Tibial nerve (tissue), 4 donors: ENCODE results near the gene CXXC5.

Experiments used
- CTCF ChIP-seq, 5 experiments: fragments of 200-600 bp in 3 of 5; fragments of 450-650 bp in 2 of 5; sonication (generic) in 3 of 5; IDR thresholded peaks; one replicate each; pipeline ENCODE4 v1.5.1; 2016 to 2019; ENCODE audit warnings: antibody characterized with exemption in 5 of 5, mild to moderate bottlenecking in 3 of 5, moderate library complexity in 2 of 5
- EP300 ChIP-seq, 2 donors: sonication (generic); formaldehyde crosslinking; IDR thresholded peaks; one replicate each; pipeline ENCODE4 v1.6.1; 2017; ENCODE audit warnings: antibody characterized with exemption in 2 of 2, mild to moderate bottlenecking in 1 of 2

- no peak for TF ChIP-seq CTCF (IDR thresholded peaks at IDR 0.05)
- no peak for TF ChIP-seq EP300 (IDR thresholded peaks at IDR 0.05)
Measured at GRCh38 chr5:139684350-139684880, 36.3 kb downstream of the CXXC5 start.
